ENCODE measurements around the gene TLR4.

The TLR4 gene

DNA sequence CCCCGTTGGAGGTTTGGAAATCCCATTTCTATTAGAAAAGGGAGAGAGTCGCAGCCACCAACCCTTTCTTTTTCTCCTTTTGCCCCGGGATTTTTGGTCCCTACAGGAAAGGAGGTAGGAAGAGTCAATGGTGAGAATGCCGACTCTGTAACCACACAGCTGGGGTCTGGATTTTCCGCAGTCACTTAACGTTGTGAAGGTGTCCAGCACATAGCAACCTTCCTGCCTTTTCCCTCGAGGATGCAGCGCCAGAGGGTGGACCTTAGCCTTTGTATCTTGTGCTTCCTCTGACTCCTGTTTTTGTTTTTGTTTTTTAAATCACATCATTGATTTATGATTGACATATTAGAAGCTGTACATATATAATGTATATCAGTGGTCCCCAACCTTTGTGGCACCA, 41.4 kb downstream of the TLR4 start:
- DNase-seq (ENCODE audit: low spot score) = no peak

DNA sequence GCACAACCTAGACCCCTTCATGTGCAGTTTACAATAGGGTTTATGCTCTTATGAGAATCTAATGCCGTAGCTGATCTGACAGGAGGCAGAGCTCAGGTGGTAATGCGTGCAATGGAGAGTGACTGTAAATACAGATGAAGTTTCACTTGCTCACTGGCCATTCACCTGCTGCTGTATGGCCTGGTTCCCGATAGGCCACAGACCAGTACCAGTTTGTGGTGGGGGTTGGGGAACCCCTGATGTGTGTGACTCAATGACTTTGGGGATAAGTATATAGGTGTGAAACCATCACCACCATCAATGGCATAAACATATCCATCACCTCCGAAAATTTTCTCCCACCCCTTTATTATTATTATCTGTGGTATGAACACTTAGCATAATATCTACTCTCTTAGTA, 42.1 kb downstream of the TLR4 start:
- DNase-seq (ENCODE audit: low spot score) = no peak

DNA sequence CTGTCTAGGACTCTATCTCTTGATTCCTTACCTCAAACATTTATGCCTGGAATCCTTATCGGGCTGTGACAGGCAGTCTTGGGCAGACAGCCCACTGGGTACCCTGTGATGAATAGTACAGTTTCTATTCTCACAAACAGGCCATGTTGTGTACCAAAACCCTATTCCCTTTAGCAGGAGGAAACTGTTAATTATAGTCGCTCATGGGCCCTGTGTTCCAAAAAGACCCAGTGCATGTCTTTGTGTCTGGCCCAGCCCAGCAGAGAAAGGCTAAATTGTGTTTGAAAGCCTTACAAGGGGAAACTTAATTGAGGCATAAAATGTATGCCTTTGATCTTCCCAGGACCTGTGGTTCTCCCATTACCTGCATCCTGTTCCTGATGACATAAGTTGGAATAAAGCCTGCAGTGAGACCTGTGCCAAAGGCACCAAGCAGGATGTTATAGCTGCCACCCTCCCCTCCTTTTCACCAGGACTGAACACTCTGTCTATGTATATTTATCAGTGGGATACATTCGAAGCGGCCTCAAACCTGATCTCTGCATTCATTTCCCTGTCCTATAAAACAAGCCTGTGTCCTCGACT, 43.3 kb downstream of the TLR4 start:
- DNase-seq (ENCODE audit: low spot score) = no peak

DNA sequence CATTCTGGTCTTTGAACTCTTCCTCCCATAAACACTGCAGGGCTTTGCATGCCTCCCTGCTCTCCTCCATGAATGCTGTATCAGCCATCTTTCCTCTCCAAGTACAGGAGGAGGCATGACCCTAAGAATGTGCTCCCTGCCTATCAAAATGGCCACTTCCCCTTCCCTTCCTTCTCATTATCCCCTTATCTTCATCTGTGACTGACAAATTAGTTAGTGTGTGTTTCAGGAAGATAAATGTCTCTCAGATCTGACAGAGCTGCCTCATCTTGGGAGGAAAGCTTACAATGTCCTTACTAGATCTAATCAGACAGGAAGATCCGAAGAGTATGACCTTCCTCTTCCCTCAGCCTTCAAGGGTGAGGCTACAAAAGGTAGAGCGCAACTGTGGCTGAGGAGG, 46.2 kb downstream of the TLR4 start:
- DNase-seq (ENCODE audit: low spot score) = no peak

DNA sequence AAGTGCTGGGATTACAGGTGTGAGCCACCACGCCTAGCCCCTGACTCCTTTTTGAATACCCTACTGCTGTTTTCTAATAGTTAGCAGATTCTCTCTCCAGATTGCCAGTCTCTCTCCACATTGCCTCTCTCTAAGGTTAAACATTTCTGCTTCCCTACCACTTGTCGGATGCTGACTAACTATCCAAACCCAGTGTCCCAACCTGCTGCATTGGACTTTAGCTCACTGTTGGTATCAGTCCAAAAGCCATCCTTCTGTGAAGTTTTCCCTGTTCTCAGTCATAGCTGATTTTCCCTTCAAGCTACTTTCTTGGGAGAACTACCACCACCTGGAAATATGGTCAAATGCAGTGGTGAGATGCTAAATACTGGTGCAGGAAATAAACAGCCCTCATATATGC, 48.7 kb downstream of the TLR4 start:
- no peak for DNase-seq (ENCODE audit: low spot score)

DNA sequence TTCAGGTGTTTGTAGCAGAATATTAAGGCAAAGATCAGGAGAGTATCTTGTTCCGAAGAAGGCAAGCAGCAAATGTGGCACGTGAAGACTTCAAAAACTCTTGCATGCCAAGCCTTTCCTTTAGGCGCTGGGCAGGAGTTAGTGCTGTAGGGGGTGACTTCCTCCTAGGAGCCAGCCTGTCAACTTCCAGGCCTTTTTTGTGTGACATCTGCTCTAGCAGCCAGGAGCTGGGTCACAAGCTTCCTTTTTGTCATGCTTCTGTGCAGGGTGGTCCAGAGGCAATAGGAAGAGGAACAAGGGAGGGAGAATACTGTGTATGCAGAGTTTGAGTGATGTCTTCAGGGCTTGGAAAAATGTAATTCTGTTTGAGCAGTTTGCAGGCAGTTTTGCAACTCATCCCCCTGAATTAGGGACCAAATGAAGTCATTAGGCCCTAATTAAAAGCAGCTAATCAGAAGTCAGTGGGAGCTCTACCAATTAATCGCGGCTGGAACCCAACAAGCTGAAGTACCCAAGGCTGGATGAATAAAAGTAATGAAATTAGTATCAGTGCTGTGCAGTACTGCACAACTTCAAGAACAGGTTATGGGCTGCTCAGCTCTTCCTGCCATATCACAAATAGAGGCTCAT, 53.5 kb downstream of the TLR4 start:
- DNase-seq (ENCODE audit: low spot score) = no peak

DNA sequence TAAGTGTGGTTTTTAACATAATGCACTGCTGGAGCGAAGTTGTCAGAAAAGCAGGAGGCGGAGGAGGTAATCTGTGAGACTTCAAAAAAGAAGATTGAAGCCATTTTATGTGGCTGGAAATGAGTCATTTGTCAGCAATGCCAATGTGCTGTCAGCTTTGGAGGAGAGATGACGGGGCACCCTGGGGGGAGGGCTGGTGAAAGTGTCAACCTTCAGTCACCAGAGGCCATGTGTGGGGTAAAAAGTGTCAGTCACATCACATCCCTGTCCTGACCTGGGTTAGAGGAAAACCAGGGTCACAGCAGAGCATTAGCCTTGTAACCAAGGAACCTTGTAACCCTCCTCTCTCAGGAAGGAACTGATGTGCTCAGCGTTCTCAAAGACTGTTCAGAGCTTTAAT, 59.1 kb downstream of the TLR4 start:
- DNase-seq (ENCODE audit: low spot score) = peak; percentile 39

DNA sequence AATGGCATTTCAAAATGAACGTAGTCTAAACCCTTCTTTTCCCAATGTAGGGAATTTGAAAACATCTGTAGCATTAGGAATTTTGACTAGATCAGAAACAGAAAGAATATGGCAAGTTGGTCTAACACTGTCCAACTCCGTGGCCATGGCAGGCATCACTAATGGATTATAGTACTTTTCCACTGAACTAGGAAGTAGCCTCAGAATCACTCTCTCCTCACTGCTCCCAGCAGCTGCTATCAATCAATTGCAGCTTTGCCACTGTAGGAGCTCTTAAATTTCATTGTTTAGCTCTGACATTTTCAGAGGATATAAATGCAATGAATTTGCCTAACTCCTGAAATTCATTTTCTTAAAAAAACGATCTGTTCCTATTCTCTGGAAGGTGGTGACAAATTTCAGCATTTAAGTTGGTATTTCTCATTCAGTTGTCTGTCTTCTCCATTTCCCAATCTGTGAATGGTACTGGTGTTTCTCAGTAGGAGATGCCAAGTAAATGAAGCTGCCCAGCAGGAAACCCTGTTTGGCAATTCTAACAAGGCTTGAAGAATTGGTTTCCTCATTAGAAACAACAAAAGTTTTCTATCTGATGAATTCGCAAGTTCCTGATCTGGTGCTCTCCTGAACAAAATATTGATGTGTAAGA, 64.7 kb downstream of the TLR4 start:
- no peak for DNase-seq (ENCODE audit: low spot score)

DNA sequence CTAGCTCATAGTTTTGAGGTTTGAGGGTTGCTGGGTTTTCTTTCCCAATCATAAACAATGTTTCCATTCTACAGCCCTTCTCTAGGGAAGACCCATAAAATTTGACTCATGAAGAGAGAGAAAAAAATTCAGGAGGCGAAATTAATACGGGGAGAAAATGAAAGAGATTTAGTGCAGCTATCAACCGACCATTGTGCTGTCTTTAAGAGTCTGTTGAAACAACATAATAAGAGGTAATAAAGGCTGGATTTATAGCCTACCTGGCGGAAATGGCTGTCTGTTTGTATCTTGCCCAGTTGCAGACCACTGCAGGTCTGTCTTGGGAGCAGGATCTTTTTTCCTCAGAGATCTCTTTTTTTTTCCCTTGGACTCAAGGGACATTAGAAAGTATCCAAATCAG, 66.9 kb downstream of the TLR4 start:
- no peak for DNase-seq (ENCODE audit: low spot score)

DNA sequence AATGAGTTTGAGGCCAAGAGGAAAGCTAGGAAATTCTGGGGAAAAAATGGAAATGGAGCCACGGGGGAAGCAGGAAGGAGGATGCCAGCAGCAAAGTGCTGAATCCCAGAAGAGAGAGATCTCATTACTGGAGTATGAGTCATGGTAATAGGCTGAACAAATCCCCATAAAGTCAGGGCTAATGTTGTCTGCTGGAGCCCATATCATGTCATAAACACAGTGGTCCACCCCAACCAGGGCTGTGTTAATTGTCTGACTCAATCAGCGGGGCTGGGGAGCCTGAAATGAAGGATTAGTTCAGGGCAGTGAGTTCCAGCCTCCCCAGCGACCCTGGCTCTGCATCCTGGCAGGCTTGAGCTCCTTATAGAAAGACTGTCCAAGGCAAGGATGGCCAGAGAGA, 68.8 kb downstream of the TLR4 start:
- peak; percentile 71 for DNase-seq (ENCODE audit: low spot score)
